Measurements from ENCODE around the gene IL10RA. TPM values are rescaled to one million over a fixed set of nuclear protein-coding genes. Genes with fewer than 3 reads are reported as not detected.

IL10RA gene
- polyA plus RNA-seq, 3 donors from 2014 or later = 215 to 460 (median 264) TPM

Other genes starting within 250 kb of the IL10RA start
- gene DSCAML1, start 189.2 kb upstream of the IL10RA start, polyA plus RNA-seq = not detected
- 10 to 100 TPM in 1 of 3 donors, 1 to 10 TPM in 2; 1.3 to 12.0 (median 3.4) TPM for gene FXYD2, start 161.7 kb upstream of the IL10RA start, polyA plus RNA-seq
- gene FXYD6, start 109.7 kb upstream of the IL10RA start, polyA plus RNA-seq = not detected
- gene TMPRSS13, start 57.0 kb upstream of the IL10RA start, polyA plus RNA-seq = under 1 TPM in 2 of 3 donors, not detected in 1; 0.20 to 0.31 TPM
- gene TMPRSS4, start 90.7 kb downstream of the IL10RA start, polyA plus RNA-seq = not detected
- gene SMIM35, start 100.6 kb downstream of the IL10RA start, polyA plus RNA-seq = 1 to 10 TPM in 1 of 3 donors, under 1 TPM in 1, not detected in 1; 0.49 to 1.1 TPM
- not detected for gene SCN4B, start 166.4 kb downstream of the IL10RA start, polyA plus RNA-seq
- not detected for gene SCN2B, start 190.2 kb downstream of the IL10RA start, polyA plus RNA-seq
- 10 to 100 TPM; 16.8 to 37.7 (median 26.3) TPM for gene JAML, start 238.6 kb downstream of the IL10RA start, polyA plus RNA-seq